C4-2B (cell line): ENCODE results near the gene OR8B4.
"Not testable (repeated sequence)": the region's sequence is repeated elsewhere in the genome, so short reads cannot be mapped to it uniquely, and the experiment has no call there.

Source experiments
- H3K27ac ChIP-seq: fragments of 450-650 bp; 2 replicates; pipeline ENCODE4 v1.5.1; 2017
- ZFX ChIP-seq: fragments of 450-650 bp; IDR thresholded peaks from 2 replicates; pipeline ENCODE4 v1.6.1; 2017
- TF ChIP-seq, protein P1 (sequence below): fragments of 450-650 bp; conservative IDR thresholded peaks from 2 replicates; pipeline ENCODE4 v1.5.1; 2017; ENCODE audit warnings: mild to moderate bottlenecking

Gene OR8B4

DNA sequence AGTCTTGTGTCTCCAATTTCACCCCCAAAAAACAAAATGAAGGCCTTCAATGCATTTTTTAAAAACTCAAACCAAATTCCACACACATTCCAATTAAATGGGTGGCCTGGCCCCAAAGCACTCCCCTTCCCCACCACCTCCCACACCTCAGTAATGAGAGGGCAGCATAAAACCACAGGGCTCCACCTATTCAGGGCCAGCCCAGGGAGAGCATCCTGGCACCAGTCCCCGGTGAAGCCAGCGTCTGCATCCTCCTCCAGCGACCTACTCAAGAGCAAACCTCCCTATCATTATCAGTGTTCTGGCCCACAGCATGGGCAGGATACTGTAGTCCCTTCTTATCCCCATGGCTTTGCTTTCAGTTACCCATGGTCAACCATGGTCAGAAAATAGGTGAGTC is 38.7 kb upstream of the OR8B4 start:
- H3K27ac ChIP-seq, result no peak overlapping the region

DNA sequence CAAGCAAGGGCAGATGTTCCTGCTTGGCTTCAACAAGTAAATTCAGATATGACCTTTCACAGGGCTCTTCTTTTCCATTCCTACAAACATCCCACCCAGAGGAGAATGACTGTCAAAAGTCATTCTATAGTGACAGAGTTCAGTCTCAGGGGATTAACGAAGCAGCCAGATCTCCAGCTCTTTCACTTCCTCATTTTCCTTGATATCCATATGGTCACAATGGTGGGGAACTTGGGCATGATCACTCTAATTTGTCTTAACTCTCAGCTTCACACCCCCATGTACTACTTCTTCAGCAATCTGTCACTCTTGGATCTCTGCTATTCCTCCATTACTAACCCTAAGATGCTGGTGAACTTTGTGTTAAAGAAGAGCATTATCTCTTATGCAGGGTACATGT is 35.8 kb upstream of the OR8B4 start:
- H3K27ac ChIP-seq, result no peak overlapping the region
- TF ChIP-seq, protein P1, sequence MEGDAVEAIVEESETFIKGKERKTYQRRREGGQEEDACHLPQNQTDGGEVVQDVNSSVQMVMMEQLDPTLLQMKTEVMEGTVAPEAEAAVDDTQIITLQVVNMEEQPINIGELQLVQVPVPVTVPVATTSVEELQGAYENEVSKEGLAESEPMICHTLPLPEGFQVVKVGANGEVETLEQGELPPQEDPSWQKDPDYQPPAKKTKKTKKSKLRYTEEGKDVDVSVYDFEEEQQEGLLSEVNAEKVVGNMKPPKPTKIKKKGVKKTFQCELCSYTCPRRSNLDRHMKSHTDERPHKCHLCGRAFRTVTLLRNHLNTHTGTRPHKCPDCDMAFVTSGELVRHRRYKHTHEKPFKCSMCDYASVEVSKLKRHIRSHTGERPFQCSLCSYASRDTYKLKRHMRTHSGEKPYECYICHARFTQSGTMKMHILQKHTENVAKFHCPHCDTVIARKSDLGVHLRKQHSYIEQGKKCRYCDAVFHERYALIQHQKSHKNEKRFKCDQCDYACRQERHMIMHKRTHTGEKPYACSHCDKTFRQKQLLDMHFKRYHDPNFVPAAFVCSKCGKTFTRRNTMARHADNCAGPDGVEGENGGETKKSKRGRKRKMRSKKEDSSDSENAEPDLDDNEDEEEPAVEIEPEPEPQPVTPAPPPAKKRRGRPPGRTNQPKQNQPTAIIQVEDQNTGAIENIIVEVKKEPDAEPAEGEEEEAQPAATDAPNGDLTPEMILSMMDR, result no peak
- TF ChIP-seq ZFX, result no peak

More for the DNA sequence above, 38.7 kb upstream of the OR8B4 start:
- TF ChIP-seq ZFX, result no peak
- TF ChIP-seq, protein P1, result no peak

DNA sequence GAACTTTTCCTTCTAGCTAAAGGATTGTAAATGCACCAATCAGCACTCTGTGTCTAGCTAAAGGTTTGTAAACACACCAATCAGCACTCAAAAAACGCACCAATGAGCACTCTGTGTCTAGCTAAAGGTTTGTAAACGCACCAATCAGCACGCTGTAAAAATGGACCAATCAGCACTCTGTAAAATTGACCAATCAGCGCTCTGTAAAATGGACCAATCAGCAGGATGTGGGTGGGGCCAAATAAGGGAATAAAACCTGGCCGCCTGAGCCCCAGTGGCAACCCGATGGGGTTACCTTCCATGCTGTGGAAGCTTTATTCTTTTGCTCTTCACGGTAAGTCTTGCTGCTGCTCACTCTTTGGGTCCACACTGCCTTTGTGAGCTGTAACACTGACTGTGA is 34.7 kb upstream of the OR8B4 start:
- H3K27ac ChIP-seq, result not testable (repeated sequence)

DNA sequence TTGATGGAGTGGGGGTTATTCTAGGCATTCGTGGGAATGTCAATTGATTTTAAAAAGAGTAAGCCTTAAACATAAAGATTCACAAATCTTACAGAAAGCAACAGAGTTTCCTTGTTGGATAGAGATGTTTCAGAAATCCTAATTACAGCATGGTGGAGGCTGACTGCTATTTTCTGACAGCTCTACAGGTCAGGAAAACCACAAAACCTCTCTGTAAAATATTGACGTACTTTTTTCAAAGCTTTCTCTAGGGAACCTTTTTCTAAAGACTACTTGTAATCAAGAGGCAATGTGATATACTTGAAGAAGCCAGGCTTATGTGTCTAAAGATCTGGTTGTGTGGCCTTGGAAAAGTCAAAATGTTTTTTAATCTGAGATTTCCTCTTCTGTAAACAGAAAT is 29.9 kb upstream of the OR8B4 start:
- no peak overlapping the region for H3K27ac ChIP-seq
- TF ChIP-seq, protein P1, result no peak
- TF ChIP-seq ZFX, result no peak

DNA sequence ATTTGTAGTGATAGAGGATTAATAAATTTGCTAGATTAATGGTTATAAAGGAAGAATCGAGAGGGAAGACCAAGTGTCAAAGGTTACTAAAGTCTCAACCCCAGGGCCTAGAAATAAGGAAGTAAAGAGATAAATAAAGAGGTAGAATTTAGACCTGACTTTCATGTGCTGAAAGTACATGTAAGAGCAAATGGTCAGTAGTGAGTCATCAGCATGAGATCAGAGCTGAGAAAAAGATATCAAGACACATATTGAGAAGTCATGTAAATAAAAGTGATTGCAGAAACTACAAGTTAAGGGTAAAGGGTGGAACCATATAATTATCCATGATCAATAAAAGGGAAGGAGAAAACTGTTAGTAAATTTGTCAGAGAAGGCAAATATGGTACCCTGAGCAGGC is 22.2 kb upstream of the OR8B4 start:
- no peak for TF ChIP-seq ZFX
- TF ChIP-seq, protein P1, result no peak
- H3K27ac ChIP-seq, result no peak overlapping the region

DNA sequence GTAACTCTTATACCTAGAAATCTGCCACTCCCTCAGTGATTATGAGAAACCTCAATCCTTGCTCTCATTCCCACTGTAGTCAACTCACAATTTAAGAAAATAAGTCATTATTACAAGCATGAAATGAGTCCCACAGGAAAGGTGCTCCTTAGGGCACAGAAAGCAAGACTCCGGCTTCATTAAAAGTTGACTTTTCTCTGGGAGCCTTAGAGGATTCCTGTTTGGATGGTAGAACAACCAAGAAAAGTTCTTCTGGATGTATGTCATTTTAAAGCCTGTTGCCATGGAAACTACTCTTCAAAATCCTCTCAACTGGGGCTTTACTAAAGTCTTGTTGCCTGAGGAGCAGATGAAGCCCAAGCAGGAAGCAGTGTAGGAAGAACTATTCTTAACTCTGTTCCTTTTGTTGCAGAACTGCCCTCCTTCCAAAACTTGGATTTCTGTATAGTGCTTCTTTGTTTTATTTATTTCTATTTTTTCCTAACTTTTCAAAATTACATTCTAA is 21.0 kb upstream of the OR8B4 start, which contains the start of gene OR8B8:
TSS of gene OR8B8 (minus strand) at position 51 of the 505 bp plus-strand sequence. CDS start 4,611 bp downstream, outside the sequence.
- TF ChIP-seq, protein P1, result no peak
- TF ChIP-seq ZFX, result no peak

DNA sequence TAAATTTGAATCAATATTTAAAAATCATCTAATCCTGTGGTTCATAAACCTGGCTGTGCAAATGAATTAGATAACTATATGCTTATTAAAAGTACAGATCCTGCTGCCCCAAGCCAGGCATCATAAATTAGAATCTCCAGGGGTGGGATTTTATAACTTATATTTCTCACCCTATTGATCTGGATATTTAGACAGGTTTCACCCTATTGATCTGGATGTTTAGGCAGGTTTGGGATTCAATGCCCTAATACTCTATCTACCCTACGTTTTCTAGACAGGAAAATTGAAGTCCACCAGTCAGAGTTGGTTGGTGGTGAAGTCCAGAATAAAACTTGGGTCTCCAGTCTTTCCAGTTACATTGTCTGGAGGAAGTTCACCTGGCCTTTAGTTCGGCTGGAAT is 18.2 kb upstream of the OR8B4 start:
- TF ChIP-seq, protein P1, result no peak
- no peak for TF ChIP-seq ZFX

More for the DNA sequence above, 21.0 kb upstream of the OR8B4 start, which contains the start of gene OR8B8:
- no peak within 1 kb of the TSS for H3K27ac ChIP-seq

DNA sequence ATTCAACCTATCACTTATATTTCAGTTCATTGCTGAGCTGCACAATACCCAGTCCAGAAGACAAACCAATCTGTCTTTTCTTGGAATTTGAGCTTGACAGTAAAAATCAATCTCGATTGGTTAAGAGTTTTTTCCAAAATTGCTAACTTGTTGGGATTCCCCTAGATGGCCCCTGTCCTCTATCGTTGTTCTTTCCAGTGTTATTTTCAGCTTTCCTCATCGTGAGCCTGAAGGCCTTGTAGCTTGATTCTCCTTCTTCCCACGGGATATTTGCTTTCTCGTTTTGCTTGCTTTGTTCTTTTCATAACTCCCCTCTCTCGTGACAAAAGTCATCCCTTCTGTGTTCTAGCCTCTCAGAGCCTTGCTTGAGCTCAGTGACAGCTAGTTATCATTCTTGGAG is 17.8 kb upstream of the OR8B4 start:
- H3K27ac ChIP-seq, result no peak overlapping the region
- TF ChIP-seq ZFX, result no peak
- TF ChIP-seq, protein P1, result no peak

More for the DNA sequence above, 18.2 kb upstream of the OR8B4 start:
- no peak overlapping the region for H3K27ac ChIP-seq
